ENCODE results near the gene ABI2. TPM values are rescaled to one million over a fixed set of nuclear protein-coding genes. Genes with fewer than 3 reads are reported as not detected.

The ABI2 gene
- total RNA-seq, 1 experiment from 2014 or later = 72.2 TPM

DNA sequence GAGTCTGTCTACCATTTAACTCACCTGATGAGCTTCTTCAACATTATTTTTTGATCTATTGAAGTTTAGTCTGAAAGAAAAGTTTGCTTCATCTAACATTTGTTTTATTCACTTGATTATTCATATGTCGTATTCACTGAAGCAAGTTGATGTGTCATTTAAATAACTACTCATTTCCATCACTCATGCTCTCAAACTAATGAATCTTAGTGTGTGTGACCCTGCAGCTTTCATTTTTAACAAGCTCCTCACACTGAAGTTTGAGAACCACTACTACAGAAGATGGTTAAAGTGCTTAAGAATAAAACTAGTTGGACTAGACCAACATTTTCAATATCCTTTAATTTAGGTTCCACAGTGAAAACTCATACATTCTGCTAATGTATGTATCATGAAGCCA, 1.8 kb upstream of the ABI2 start:
- ChIA-PET CTCF (interaction anchor here (0.6 kb wide), 1 partner anchor 65 kb away, joined by 3 read pairs; no protein-coding TSS in a partner anchor), POLR2A (no interaction called here)
- Histone ChIP-seq H3K9me3 (ENCODE audit: control insufficient read depth, insufficient read depth, low read depth, low read length) (no peaks in the 10 kb centered on the region), H3K27me3 (ENCODE audit: control insufficient read depth, insufficient read depth, low read length) (no peaks in the 10 kb centered on the region), H3K36me3 (ENCODE audit: control insufficient read depth, insufficient read depth, low read length) (no peaks in the 10 kb centered on the region; the same call in 1 of the 2 replicates), H3K4me1 (ENCODE audit: control insufficient read depth, insufficient read depth, low read length) (peaks cover 11% of the 10 kb centered on the region), H3K4me3 (ENCODE audit: low read depth in 2 of 2, low read length in 2 of 2) (no peak overlapping the region), H3K27ac (ENCODE audit: low read length) (no peak overlapping the region; the same call in 1 of the 2 replicates)
- TF ChIP-seq TCF7L2 (IDR thresholded peaks at IDR 0.05; ENCODE audit: low read depth, low read length) (no peak), SIN3A (IDR thresholded peaks at IDR 0.05; ENCODE audit: borderline replicate concordance, insufficient read depth, low read depth, low read length) (no peak), POLR2AphosphoS5 (IDR thresholded peaks at IDR 0.05; ENCODE audit: low read depth, low read length) (no peak)
- TF ChIP-seq, protein P1, sequence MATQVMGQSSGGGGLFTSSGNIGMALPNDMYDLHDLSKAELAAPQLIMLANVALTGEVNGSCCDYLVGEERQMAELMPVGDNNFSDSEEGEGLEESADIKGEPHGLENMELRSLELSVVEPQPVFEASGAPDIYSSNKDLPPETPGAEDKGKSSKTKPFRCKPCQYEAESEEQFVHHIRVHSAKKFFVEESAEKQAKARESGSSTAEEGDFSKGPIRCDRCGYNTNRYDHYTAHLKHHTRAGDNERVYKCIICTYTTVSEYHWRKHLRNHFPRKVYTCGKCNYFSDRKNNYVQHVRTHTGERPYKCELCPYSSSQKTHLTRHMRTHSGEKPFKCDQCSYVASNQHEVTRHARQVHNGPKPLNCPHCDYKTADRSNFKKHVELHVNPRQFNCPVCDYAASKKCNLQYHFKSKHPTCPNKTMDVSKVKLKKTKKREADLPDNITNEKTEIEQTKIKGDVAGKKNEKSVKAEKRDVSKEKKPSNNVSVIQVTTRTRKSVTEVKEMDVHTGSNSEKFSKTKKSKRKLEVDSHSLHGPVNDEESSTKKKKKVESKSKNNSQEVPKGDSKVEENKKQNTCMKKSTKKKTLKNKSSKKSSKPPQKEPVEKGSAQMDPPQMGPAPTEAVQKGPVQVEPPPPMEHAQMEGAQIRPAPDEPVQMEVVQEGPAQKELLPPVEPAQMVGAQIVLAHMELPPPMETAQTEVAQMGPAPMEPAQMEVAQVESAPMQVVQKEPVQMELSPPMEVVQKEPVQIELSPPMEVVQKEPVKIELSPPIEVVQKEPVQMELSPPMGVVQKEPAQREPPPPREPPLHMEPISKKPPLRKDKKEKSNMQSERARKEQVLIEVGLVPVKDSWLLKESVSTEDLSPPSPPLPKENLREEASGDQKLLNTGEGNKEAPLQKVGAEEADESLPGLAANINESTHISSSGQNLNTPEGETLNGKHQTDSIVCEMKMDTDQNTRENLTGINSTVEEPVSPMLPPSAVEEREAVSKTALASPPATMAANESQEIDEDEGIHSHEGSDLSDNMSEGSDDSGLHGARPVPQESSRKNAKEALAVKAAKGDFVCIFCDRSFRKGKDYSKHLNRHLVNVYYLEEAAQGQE (IDR thresholded peaks at IDR 0.05; ENCODE audit: insufficient read depth in 1 of 2, low read depth in 2 of 2, low read length in 1 of 2) = no peak
- TF ChIP-seq, protein P2, sequence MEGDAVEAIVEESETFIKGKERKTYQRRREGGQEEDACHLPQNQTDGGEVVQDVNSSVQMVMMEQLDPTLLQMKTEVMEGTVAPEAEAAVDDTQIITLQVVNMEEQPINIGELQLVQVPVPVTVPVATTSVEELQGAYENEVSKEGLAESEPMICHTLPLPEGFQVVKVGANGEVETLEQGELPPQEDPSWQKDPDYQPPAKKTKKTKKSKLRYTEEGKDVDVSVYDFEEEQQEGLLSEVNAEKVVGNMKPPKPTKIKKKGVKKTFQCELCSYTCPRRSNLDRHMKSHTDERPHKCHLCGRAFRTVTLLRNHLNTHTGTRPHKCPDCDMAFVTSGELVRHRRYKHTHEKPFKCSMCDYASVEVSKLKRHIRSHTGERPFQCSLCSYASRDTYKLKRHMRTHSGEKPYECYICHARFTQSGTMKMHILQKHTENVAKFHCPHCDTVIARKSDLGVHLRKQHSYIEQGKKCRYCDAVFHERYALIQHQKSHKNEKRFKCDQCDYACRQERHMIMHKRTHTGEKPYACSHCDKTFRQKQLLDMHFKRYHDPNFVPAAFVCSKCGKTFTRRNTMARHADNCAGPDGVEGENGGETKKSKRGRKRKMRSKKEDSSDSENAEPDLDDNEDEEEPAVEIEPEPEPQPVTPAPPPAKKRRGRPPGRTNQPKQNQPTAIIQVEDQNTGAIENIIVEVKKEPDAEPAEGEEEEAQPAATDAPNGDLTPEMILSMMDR (IDR thresholded peaks at IDR 0.05) = no peak
- intact Hi-C loops (cut with micrococcal nuclease; ENCODE audit: unreplicated experiment) = no loop called here
- DNase-seq (ENCODE audit: low read depth, low spot score) (no peak), ATAC-seq (no peak)
- in situ Hi-C loops (cut with HindIII; ENCODE audit: low pct_unique_long_range_greater_than_20kb, low sequenced_read_pairs) = no loop called here
- BruUV-seq (replicated peaks) = no TSS peak

DNA sequence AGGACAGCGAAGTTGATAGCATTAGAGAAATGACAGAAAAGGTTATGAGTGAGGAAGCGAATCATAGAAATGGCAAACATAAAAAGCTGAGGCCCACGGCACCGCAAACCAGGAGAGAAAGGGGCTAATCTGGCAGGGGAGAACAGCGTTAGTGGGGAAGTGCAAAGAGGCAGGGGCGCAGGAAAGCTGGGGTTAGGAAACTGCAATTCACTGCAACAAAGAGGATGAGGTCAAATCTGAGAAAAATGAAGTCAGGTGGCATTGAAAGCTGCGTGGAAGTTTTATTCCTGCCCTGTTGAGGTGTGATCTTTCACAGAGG, 653 bp upstream of the ABI2 start:
- H3K4me1 ChIP-seq (ENCODE audit: control insufficient read depth, insufficient read depth, low read length) = peaks cover 11% of the 10 kb centered on the region
- no peaks in the 10 kb centered on the region; the same call in 1 of the 2 replicates for H3K36me3 ChIP-seq (ENCODE audit: control insufficient read depth, insufficient read depth, low read length)
- ATAC-seq (peak; percentile 17), DNase-seq (ENCODE audit: low read depth, low spot score) (no peak)
- H3K4me3 ChIP-seq (ENCODE audit: low read depth in 2 of 2, low read length in 2 of 2) = peak overlapping the region; percentile 93 to 98
- no peaks in the 10 kb centered on the region for H3K9me3 ChIP-seq (ENCODE audit: control insufficient read depth, insufficient read depth, low read depth, low read length)
- CTCF ChIA-PET = no interaction called here
- no TSS peak for BruUV-seq (replicated peaks)
- in situ Hi-C loops (cut with HindIII; ENCODE audit: low pct_unique_long_range_greater_than_20kb, low sequenced_read_pairs) = no loop called here
- peak overlapping the region; percentile 99 for H3K27ac ChIP-seq (ENCODE audit: low read length)
- intact Hi-C loops (cut with micrococcal nuclease; ENCODE audit: unreplicated experiment) = no loop called here
- no peak for TF ChIP-seq SIN3A (IDR thresholded peaks at IDR 0.05; ENCODE audit: borderline replicate concordance, insufficient read depth, low read depth, low read length)
- no peaks in the 10 kb centered on the region for H3K27me3 ChIP-seq (ENCODE audit: control insufficient read depth, insufficient read depth, low read length)
- POLR2A ChIA-PET = no interaction called here

DNA sequence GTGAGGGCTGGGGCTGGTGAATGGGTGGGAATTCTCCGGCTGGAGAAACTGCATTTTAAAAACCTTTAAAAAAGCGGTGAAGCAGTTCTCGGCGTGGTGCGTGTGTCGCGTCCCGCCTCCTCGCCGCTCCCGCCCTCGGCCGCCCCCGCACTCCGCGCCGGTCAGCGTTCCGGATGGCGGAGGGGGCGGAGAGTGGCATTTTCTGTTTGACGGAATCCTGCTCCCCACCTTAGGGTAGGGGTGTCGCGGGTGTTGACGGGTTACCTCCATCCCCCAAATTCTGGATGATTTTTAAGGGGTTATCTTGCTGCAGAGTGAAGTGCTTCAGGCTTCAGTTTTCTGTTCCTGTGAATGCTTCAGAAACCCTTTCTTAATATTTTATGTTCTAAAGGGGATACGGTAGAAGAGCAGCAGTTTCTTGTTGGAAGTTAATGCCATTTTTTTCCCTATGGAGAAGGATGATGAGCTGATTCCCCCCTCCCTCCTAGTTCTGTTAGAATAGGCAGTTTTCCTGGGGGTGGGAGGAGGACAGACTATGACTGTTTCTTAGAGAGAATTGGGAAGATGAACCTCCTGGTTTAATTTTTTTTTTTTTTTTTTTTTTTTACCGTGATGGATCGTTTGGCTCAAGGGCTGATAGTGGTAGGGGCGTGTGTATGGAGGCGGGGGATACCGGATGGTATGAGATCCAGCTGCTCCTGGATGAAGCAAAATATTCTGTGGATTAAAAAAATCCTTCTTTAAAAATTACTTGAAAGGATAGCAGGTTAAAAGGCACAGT, 756 bp downstream of the ABI2 start:
- Histone ChIP-seq H3K27ac (ENCODE audit: low read length) (peak overlapping the region; percentile 94), H3K9me3 (ENCODE audit: control insufficient read depth, insufficient read depth, low read depth, low read length) (no peaks in the 10 kb centered on the region), H3K27me3 (ENCODE audit: control insufficient read depth, insufficient read depth, low read length) (no peaks in the 10 kb centered on the region), H3K4me1 (ENCODE audit: control insufficient read depth, insufficient read depth, low read length) (peaks cover 11% of the 10 kb centered on the region), H3K36me3 (ENCODE audit: control insufficient read depth, insufficient read depth, low read length) (no peaks in the 10 kb centered on the region; the same call in none of the 2 replicates), H3K4me3 (ENCODE audit: low read depth in 2 of 2, low read length in 2 of 2) (peak overlapping the region; percentile 69 to 98)
- DNase-seq (ENCODE audit: low read depth, low spot score) (no peak), ATAC-seq (peak; percentile 75)
- in situ Hi-C loops (cut with HindIII; ENCODE audit: low pct_unique_long_range_greater_than_20kb, low sequenced_read_pairs) (no loop called here), intact Hi-C loops (cut with micrococcal nuclease; ENCODE audit: unreplicated experiment) (no loop called here)
- TF ChIP-seq, protein P1 (IDR thresholded peaks at IDR 0.05; ENCODE audit: insufficient read depth in 1 of 2, low read depth in 2 of 2, low read length in 1 of 2) = no peak
- TF ChIP-seq TCF7L2 (IDR thresholded peaks at IDR 0.05; ENCODE audit: low read depth, low read length) (no peak), SIN3A (IDR thresholded peaks at IDR 0.05; ENCODE audit: borderline replicate concordance, insufficient read depth, low read depth, low read length) (0 out of 2 replicates have a peak, but pooled peaks have one; percentile 54)
- TF ChIP-seq, protein P2 (IDR thresholded peaks at IDR 0.05) = no peak
- ChIA-PET CTCF (interaction anchor here (0.6 kb wide), 1 partner anchor 748 kb away, joined by 4 read pairs; no protein-coding TSS in a partner anchor), POLR2A (interaction anchor here (0.7 kb wide), 1 partner anchor 10 kb away, joined by 3 read pairs; no protein-coding TSS in a partner anchor)
- BruUV-seq (replicated peaks) = no TSS peak
